Tibial nerve (tissue), 4 donors: Measurements from ENCODE around the gene PHLPP1. TPM values are rescaled to one million over a fixed set of nuclear protein-coding genes. Genes with fewer than 3 reads are reported as not detected.

ENCODE experiments used
- DNase-seq, 2 donors: peaks; one replicate each; pipeline ENCODE4 v3.0.0-alpha.2; 2019; ENCODE audit warnings: low spot score in 2 of 2
- H3K27ac ChIP-seq, 4 donors: fragments of 200-600 bp; sonication (generic) in 3 of 4; one replicate each; pipeline ENCODE4 v1.5.1; 2017 to 2019; ENCODE audit warnings: mild to moderate bottlenecking in 1 of 4
- H3K27me3 ChIP-seq, 2 donors: fragments of 200-600 bp; sonication (generic) in 1 of 2; one replicate each; pipeline versions ENCODE4 v1.5.1 to v1.6.0; 2017 to 2019
- H3K36me3 ChIP-seq, 3 donors: fragments of 200-600 bp; sonication (generic); one replicate each; pipeline ENCODE4 v1.5.1; 2018 to 2019
- H3K4me1 ChIP-seq, 4 donors: fragments of 200-600 bp; sonication (generic) in 3 of 4; one replicate each; pipeline ENCODE4 v1.5.1; 2017 to 2019
- H3K4me3 ChIP-seq, 4 donors: fragments of 200-600 bp; sonication (generic) in 3 of 4; one replicate each; pipeline ENCODE4 v1.5.1; 2017 to 2019; ENCODE audit warnings: mild to moderate bottlenecking in 1 of 4, moderate library complexity in 1 of 4
- H3K9me3 ChIP-seq, 4 donors: fragments of 200-600 bp; sonication (generic) in 3 of 4; one replicate each; pipeline ENCODE4 v1.5.1; 2017 to 2019
- CTCF ChIP-seq, 5 experiments: fragments of 200-600 bp in 3 of 5; fragments of 450-650 bp in 2 of 5; sonication (generic) in 3 of 5; IDR thresholded peaks; one replicate each; pipeline ENCODE4 v1.5.1; 2016 to 2019; ENCODE audit warnings: antibody characterized with exemption in 5 of 5, mild to moderate bottlenecking in 3 of 5, moderate library complexity in 2 of 5
- EP300 ChIP-seq, 2 donors: sonication (generic); formaldehyde crosslinking; IDR thresholded peaks; one replicate each; pipeline ENCODE4 v1.6.1; 2017; ENCODE audit warnings: antibody characterized with exemption in 2 of 2, mild to moderate bottlenecking in 1 of 2
- POLR2A ChIP-seq, 2 donors: fragments of 450-650 bp; IDR thresholded peaks; one replicate each; pipeline ENCODE4 v1.6.1; 2017; ENCODE audit warnings: antibody characterized with exemption in 2 of 2, mild to moderate bottlenecking in 2 of 2, moderate library complexity in 2 of 2
- WGBS, 2 donors: methylation state at CpG; one replicate each; pipeline ENCODE4 v1.1.5; 2018; 5-methylcytosine and 5-hydroxymethylcytosine counted together
- total RNA-seq, 4 donors: library from RNA; depleted of rRNA; stranded (reverse); fragments of >200 nt; gene quantifications; one replicate each; pipeline ENCODE4 v1.1.0, GENCODE V29; 2016

PHLPP1 gene
- total RNA-seq, 4 donors from 2014 or later, result 11.4 to 16.1 (median 14.5) TPM

DNA sequence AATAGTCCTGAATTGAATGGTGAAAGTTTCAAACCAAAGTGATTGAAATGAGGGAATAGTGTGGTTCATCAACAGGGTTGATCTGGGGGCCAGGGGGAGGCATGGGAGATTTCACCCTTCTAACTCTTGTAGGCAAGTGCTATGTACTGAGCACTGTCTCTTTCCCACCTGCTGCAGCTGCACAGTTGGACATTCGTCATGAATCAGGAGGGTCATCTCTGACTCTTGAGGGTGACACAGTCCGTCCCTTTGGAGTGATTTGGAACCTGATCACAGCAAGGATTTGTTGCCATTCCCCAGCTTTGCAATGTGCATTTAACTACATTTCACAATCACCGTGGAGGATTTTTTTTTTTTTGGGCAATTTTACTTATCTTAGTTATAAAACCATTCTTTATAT lies 224.6 kb downstream of the PHLPP1 start:
- Histone ChIP-seq H3K4me3 (no peak overlapping the region), H3K36me3 (peaks cover 0 to 8% (median 0%) of the 10 kb centered on the region in 3 donors), H3K9me3 (no peaks in the 10 kb centered on the region), H3K4me1 (peaks cover 0 to 37% (median 0%) of the 10 kb centered on the region in 4 donors), H3K27me3 (no peaks in the 10 kb centered on the region), H3K27ac (peak overlapping the region in 2 of 4 donors; percentile 37 to 71)
- 78 to 85% methylated on average over 3 of the region's 3 CpGs for WGBS, 2 donors
- no peak for TF ChIP-seq CTCF (IDR thresholded peaks at IDR 0.05)
- DNase-seq, result no peak

DNA sequence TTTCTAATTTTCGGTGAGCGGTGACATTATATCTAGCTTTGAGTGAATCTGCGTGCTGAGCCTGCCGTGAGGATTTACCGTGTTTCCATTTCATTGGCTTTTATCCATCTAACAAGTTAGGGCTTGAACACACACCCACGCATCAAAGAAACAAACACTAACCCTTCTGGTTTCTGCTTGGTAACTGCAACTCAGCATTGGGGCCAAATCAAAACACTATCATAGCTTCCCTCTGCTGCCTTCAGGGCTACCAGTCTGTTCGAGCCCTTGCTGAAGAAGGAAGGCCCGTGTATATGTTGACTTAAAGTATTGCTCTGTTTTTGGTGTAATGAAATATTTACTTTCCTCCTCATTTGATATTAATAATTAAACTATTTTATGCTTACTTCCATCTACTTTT lies 227.2 kb downstream of the PHLPP1 start:
- TF ChIP-seq EP300 (IDR thresholded peaks at IDR 0.05), result no peak
- no peak for TF ChIP-seq POLR2A (IDR thresholded peaks at IDR 0.05)
- no peak for TF ChIP-seq CTCF (IDR thresholded peaks at IDR 0.05)
- Histone ChIP-seq H3K9me3 (no peaks in the 10 kb centered on the region), H3K36me3 (peaks cover 0 to 34% (median 0%) of the 10 kb centered on the region in 3 donors), H3K27ac (no peak overlapping the region), H3K4me1 (peaks cover 0 to 24% (median 0%) of the 10 kb centered on the region in 4 donors), H3K27me3 (no peaks in the 10 kb centered on the region), H3K4me3 (no peak overlapping the region)
- 90% methylated on average over 8 of the region's 8 CpGs for WGBS, 2 donors
- no peak for DNase-seq

DNA sequence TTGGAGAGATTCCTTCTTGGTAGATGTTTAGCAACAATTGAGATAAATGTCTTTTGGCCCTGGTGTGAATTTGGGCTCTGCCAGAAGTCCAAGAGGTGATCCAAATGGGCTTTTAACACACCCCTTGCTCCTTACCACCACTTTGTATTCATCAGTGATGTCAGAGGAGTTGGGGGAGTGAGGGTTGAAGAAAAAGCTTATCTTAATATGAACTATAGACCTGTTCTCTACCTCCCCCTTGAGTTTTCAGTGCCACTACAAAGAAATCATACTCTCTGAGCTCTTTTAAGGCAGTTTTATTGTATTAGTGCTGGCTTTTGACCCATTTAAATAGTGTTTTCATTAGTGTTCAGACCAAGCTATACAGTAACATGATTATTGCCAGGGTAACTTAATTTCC lies 229.1 kb downstream of the PHLPP1 start:
- TF ChIP-seq CTCF (IDR thresholded peaks at IDR 0.05) (no peak), POLR2A (IDR thresholded peaks at IDR 0.05) (no peak), EP300 (IDR thresholded peaks at IDR 0.05) (no peak)
- Histone ChIP-seq H3K36me3 (peaks cover 0 to 37% (median 0%) of the 10 kb centered on the region in 3 donors), H3K9me3 (no peaks in the 10 kb centered on the region), H3K27ac (no peak overlapping the region), H3K27me3 (no peaks in the 10 kb centered on the region), H3K4me3 (no peak overlapping the region), H3K4me1 (peaks cover 0 to 8% (median 0%) of the 10 kb centered on the region in 4 donors)
- no peak for DNase-seq

DNA sequence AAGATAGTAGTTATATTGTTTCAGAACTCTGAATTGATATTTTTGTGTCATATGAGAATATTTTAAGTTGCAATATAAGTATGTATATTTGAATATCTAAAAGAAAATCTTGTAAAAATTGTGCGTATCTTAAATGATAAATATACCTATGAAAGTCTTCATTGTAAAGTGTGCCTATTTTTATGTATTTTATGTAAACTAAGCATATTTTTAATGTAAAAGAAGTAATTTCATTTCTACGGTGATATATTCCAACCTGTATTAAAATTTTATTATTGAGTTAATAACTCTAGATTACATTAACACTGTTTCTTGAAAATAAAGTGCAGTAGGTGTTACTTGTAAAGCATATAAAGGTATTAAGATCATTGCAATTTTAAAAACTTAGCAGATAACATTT lies 233.4 kb downstream of the PHLPP1 start:
- TF ChIP-seq EP300 (IDR thresholded peaks at IDR 0.05) (no peak), CTCF (IDR thresholded peaks at IDR 0.05) (no peak), POLR2A (IDR thresholded peaks at IDR 0.05) (no peak)
- no peak for DNase-seq
- WGBS, 2 donors, result 92 to 95% methylated on average over 2 of the region's 2 CpGs
- Histone ChIP-seq H3K9me3 (no peaks in the 10 kb centered on the region), H3K36me3 (peaks cover 0 to 34% (median 0%) of the 10 kb centered on the region in 3 donors), H3K27ac (no peak overlapping the region), H3K27me3 (no peaks in the 10 kb centered on the region), H3K4me1 (peaks cover 0 to 3% (median 1%) of the 10 kb centered on the region in 4 donors), H3K4me3 (no peak overlapping the region)

DNA sequence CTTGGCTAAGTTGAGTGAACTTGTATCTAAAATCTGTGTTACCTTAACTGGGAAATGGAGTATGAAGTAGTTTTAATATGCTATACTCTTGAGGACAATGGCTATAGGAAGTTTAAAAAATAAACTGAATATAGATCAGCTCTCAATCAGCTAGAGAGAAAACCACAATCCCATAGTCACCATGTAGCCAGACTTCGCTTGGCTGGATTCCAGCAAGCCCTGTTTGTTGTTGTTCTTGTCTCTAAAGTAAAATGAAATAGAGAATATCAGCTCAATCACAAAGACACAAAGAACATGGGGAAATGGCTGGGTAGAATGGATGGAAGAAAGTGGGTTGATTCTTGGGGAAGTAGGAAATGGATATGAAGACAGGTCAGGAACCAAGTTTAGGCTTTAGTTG lies 234.9 kb downstream of the PHLPP1 start:
- peaks cover 0 to 12% (median 3%) of the 10 kb centered on the region in 4 donors for H3K4me1 ChIP-seq
- DNase-seq, result no peak
- H3K4me3 ChIP-seq, result no peak overlapping the region
- no peak overlapping the region for H3K27ac ChIP-seq
- 91 to 93% methylated on average over 1 of the region's 1 CpG for WGBS, 2 donors
- TF ChIP-seq CTCF (IDR thresholded peaks at IDR 0.05) (no peak), EP300 (IDR thresholded peaks at IDR 0.05) (no peak), POLR2A (IDR thresholded peaks at IDR 0.05) (no peak)
- no peaks in the 10 kb centered on the region for H3K9me3 ChIP-seq
- peaks cover 0 to 33% (median 0%) of the 10 kb centered on the region in 3 donors for H3K36me3 ChIP-seq
- no peaks in the 10 kb centered on the region for H3K27me3 ChIP-seq
